ENCODE results near the gene LTF. TPM values are rescaled to one million over a fixed set of nuclear protein-coding genes. Genes with fewer than 3 reads are reported as not detected.

Gene LTF
- polyA plus RNA-seq, 1 donor from 2014 or later = not detected

DNA sequence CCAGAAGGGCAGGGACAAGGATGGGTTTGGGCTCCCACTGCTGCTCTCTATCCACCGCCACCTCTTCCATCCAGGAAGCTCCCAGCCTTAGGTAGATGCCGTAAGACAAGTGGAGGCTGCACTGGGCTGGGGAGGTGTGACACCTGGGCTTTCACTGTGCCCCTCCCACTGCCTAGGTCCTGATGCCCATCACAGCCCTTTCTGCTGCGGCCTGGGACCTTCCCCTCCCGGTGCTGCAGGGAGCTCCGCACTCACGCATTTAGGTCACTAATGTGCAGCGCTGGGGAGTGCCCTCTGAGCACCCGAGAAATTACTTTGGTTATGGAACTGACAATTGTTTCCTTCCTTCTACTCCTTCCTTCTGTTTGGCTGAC lies 850 bp downstream of the LTF start:
- no peaks in the 10 kb centered on the region for H3K9me2 ChIP-seq (ENCODE audit: insufficient read depth, low read length)
- H4K20me1 ChIP-seq (ENCODE audit: insufficient read depth) = no peaks in the 10 kb centered on the region
- H3K9ac ChIP-seq (ENCODE audit: low read length) = no peak overlapping the region
- no peak for TF ChIP-seq EZH2 (IDR thresholded peaks at IDR 0.05; ENCODE audit: borderline replicate concordance, insufficient read depth, low read length, poor library complexity, severe bottlenecking)
- TF ChIP-seq, protein P1, sequence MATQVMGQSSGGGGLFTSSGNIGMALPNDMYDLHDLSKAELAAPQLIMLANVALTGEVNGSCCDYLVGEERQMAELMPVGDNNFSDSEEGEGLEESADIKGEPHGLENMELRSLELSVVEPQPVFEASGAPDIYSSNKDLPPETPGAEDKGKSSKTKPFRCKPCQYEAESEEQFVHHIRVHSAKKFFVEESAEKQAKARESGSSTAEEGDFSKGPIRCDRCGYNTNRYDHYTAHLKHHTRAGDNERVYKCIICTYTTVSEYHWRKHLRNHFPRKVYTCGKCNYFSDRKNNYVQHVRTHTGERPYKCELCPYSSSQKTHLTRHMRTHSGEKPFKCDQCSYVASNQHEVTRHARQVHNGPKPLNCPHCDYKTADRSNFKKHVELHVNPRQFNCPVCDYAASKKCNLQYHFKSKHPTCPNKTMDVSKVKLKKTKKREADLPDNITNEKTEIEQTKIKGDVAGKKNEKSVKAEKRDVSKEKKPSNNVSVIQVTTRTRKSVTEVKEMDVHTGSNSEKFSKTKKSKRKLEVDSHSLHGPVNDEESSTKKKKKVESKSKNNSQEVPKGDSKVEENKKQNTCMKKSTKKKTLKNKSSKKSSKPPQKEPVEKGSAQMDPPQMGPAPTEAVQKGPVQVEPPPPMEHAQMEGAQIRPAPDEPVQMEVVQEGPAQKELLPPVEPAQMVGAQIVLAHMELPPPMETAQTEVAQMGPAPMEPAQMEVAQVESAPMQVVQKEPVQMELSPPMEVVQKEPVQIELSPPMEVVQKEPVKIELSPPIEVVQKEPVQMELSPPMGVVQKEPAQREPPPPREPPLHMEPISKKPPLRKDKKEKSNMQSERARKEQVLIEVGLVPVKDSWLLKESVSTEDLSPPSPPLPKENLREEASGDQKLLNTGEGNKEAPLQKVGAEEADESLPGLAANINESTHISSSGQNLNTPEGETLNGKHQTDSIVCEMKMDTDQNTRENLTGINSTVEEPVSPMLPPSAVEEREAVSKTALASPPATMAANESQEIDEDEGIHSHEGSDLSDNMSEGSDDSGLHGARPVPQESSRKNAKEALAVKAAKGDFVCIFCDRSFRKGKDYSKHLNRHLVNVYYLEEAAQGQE (IDR thresholded peaks at IDR 0.05; ENCODE audit: borderline replicate concordance) = no peak
- no peak for TF ChIP-seq RAD21 (conservative IDR thresholded peaks at IDR 0.05)
- TF ChIP-seq MXI1 (conservative IDR thresholded peaks at IDR 0.05; ENCODE audit: poor library complexity, severe bottlenecking) = no peak
- TF ChIP-seq POLR2AphosphoS5 (IDR thresholded peaks at IDR 0.05) = no peak
- no peak for TF ChIP-seq TAF1 (IDR thresholded peaks at IDR 0.05; ENCODE audit: low read depth)
- no peak overlapping the region for H3K27ac ChIP-seq (ENCODE audit: low read length)
- H3K4me2 ChIP-seq (ENCODE audit: low read length) = no peak overlapping the region
- H3K4me3 ChIP-seq (ENCODE audit: low read length) = no peak overlapping the region
- no peaks in the 10 kb centered on the region for H3K36me3 ChIP-seq (ENCODE audit: insufficient read depth, low read length)
- H3K9me3 ChIP-seq (ENCODE audit: low read length) = peaks cover 6% of the 10 kb centered on the region
- peaks cover 23% of the 10 kb centered on the region for H3K27me3 ChIP-seq (ENCODE audit: insufficient read depth, low read depth, low read length)
- no peak overlapping the region for H2AFZ ChIP-seq (ENCODE audit: low read depth, low read length)
- no peaks in the 10 kb centered on the region for H3K79me2 ChIP-seq (replicated peaks; ENCODE audit: insufficient read depth, low read length)
- H3F3A ChIP-seq (ENCODE audit: insufficient read depth, low read length, poor library complexity, severe bottlenecking) = no peaks in the 10 kb centered on the region

DNA sequence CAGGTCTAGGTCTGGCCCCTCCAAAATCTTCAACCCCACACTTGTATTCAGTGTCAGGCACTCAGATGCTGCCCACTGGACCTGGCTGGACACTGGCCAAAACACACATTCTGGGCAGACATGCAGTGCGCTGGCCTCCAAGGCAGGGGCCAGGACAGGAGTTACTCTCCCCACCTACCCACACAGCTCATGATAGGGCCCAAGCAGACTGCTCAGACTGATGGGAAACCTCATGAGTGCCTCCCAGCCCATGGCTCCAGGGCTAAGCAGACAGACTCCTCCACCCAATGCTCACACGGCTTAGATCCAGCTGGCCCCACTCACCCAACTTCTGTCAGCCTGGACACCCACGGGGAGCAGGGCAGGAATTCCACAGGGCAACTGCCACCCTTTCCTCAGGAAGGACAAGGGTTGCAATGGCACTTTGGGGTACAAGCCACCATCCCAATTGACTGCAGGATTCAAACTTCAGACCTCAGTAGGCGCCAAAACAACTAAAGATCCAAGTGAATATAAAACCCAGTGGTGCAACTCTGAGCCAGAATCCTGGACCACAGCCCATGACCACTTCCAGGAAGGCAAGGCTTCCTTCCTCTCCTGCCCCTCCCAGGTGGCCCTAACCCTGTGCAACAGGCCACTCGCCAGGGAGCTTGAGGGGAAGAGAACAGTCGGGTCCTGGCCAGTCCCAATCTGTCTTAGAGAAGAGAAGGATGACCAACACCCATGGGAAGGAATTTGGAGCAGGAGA lies 1.4 kb downstream of the LTF start:
- TF ChIP-seq EP300 (conservative IDR thresholded peaks at IDR 0.05; ENCODE audit: poor library complexity, severe bottlenecking) (no peak), SMC3 (conservative IDR thresholded peaks at IDR 0.05; ENCODE audit: poor library complexity) (no peak), RAD21 (conservative IDR thresholded peaks at IDR 0.05) (no peak), MXI1 (conservative IDR thresholded peaks at IDR 0.05; ENCODE audit: poor library complexity, severe bottlenecking) (no peak), TAF1 (IDR thresholded peaks at IDR 0.05; ENCODE audit: low read depth) (no peak), EZH2 (IDR thresholded peaks at IDR 0.05; ENCODE audit: borderline replicate concordance, insufficient read depth, low read length, poor library complexity, severe bottlenecking) (no peak), POLR2AphosphoS5 (IDR thresholded peaks at IDR 0.05) (no peak)
- TF ChIP-seq, protein P1 (IDR thresholded peaks at IDR 0.05; ENCODE audit: borderline replicate concordance) = no peak
- TF ChIP-seq, protein P2, sequence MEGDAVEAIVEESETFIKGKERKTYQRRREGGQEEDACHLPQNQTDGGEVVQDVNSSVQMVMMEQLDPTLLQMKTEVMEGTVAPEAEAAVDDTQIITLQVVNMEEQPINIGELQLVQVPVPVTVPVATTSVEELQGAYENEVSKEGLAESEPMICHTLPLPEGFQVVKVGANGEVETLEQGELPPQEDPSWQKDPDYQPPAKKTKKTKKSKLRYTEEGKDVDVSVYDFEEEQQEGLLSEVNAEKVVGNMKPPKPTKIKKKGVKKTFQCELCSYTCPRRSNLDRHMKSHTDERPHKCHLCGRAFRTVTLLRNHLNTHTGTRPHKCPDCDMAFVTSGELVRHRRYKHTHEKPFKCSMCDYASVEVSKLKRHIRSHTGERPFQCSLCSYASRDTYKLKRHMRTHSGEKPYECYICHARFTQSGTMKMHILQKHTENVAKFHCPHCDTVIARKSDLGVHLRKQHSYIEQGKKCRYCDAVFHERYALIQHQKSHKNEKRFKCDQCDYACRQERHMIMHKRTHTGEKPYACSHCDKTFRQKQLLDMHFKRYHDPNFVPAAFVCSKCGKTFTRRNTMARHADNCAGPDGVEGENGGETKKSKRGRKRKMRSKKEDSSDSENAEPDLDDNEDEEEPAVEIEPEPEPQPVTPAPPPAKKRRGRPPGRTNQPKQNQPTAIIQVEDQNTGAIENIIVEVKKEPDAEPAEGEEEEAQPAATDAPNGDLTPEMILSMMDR (IDR thresholded peaks at IDR 0.05; ENCODE audit: poor library complexity, severe bottlenecking) = no peak
- Histone ChIP-seq H3K9me3 (ENCODE audit: low read length) (peaks cover 6% of the 10 kb centered on the region), H3K27ac (ENCODE audit: low read length) (no peak overlapping the region), H3K36me3 (ENCODE audit: insufficient read depth, low read length) (no peaks in the 10 kb centered on the region), H3K27me3 (ENCODE audit: insufficient read depth, low read depth, low read length) (peaks cover 23% of the 10 kb centered on the region), H2AFZ (ENCODE audit: low read depth, low read length) (no peak overlapping the region), H3K9ac (ENCODE audit: low read length) (no peak overlapping the region), H3K79me2 (replicated peaks; ENCODE audit: insufficient read depth, low read length) (no peaks in the 10 kb centered on the region), H3K4me3 (ENCODE audit: low read length) (no peak overlapping the region), H4K20me1 (ENCODE audit: insufficient read depth) (no peaks in the 10 kb centered on the region), H3F3A (ENCODE audit: insufficient read depth, low read length, poor library complexity, severe bottlenecking) (no peaks in the 10 kb centered on the region), H3K4me2 (ENCODE audit: low read length) (no peak overlapping the region), H3K9me2 (ENCODE audit: insufficient read depth, low read length) (no peaks in the 10 kb centered on the region)
